ENCODE results near the gene KRT6A.
"Not testable (repeated sequence)": the region's sequence is repeated elsewhere in the genome, so short reads cannot be mapped to it uniquely, and the experiment has no call there.

Gene KRT6A

GRCh38 chr12:52498946-52499345 is 5.9 kb upstream of the KRT6A start:
- Mint-ChIP-seq H3K9me3 (no peaks in the 10 kb centered on the region), H3K27ac (no peak overlapping the region), H3K4me3 (no peak overlapping the region), H3K36me3 (ENCODE audit: low read depth) (no peaks in the 10 kb centered on the region), H3K4me1 (ENCODE audit: low read depth) (no peaks in the 10 kb centered on the region), H3K27me3 (peaks cover 12% of the 10 kb centered on the region)

- Mint-ChIP-seq H3K36me3 (ENCODE audit: low read depth) (no peaks in the 10 kb centered on the region), H3K4me1 (ENCODE audit: low read depth) (no peaks in the 10 kb centered on the region), H3K27ac (no peak overlapping the region), H3K4me3 (no peak overlapping the region), H3K27me3 (peaks cover 12% of the 10 kb centered on the region), H3K9me3 (no peaks in the 10 kb centered on the region)
Observed at GRCh38 chr12:52497975-52498374, 4.9 kb upstream of the KRT6A start.

DNA sequence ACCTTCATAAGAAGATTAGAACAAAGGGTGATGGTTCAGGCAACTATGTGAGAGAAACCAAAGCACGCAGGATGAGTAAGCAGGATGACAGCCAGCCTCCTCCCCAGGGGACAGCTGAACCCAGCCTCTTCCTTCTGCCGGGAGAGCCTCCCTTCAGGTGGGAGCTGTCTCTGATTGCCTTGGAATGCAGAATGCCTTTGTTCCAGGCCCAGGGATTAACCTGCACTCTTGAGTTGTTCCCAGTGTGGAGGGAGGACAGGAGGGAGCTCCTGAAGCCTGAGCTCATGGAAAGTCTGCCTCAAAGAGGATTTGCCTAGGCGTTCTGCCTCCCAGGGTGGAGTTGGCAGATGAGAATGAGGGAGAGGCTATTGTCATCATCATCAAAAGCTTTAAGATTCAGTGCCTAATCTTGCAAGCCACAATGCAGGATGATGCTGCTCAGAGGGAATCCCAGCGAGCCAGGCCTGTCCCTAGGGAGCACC is 3.6 kb upstream of the KRT6A start:
- Mint-ChIP-seq H3K9me3 (no peaks in the 10 kb centered on the region), H3K4me3 (no peak overlapping the region), H3K4me1 (ENCODE audit: low read depth) (no peaks in the 10 kb centered on the region), H3K36me3 (ENCODE audit: low read depth) (no peaks in the 10 kb centered on the region), H3K27me3 (peaks cover 9% of the 10 kb centered on the region), H3K27ac (no peak overlapping the region)

DNA sequence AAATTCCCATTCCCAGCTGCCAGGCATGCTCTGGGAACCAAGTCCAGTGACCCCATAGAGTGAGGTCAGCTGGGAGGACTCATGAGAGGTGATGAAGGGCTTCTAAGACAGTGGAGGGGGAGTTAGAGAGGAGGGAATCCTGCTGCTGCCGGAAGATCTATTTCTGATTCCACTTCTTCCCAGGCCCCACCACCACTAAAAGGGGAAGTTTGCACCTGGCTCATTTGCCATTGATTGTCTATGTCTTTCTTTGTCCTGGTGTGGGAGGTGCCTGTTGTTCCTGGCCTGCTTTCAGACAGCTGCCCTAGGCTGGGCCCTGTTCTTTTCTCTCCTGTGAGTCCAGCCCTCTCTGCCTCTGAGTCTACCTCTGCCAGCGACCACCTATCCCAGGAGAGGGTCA is 3.0 kb upstream of the KRT6A start:
- Mint-ChIP-seq H3K27me3 (peaks cover 13% of the 10 kb centered on the region), H3K36me3 (ENCODE audit: low read depth) (no peaks in the 10 kb centered on the region), H3K4me1 (ENCODE audit: low read depth) (no peaks in the 10 kb centered on the region), H3K27ac (no peak overlapping the region), H3K9me3 (no peaks in the 10 kb centered on the region), H3K4me3 (no peak overlapping the region)

GRCh38 chr12:52495389-52495788 is 2.3 kb upstream of the KRT6A start:
- no peaks in the 10 kb centered on the region for H3K4me1 Mint-ChIP-seq (ENCODE audit: low read depth)
- H3K36me3 Mint-ChIP-seq (ENCODE audit: low read depth): no peaks in the 10 kb centered on the region
- peaks cover 17% of the 10 kb centered on the region for H3K27me3 Mint-ChIP-seq
- H3K4me3 Mint-ChIP-seq: no peak overlapping the region
- no peaks in the 10 kb centered on the region for H3K9me3 Mint-ChIP-seq
- H3K27ac Mint-ChIP-seq: no peak overlapping the region

DNA sequence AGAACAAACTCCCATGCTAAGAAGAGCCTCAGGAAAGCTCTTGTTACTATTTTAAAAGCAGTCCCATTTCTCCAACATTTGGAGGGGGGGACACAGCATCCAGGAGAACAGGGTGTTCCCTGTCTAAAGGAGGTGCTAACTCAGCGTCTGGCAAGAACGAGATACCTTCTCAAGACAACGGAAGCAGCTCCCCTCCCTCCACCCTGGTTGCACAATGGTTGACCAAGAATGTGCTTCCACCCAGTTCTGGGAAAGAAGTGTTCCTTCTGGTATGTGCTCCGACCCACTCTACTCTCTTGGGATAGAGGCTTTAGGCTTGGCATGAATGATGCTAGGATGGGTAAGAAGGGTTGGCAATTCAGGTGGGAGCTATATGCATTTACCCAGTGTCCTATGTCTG is 1.5 kb upstream of the KRT6A start:
- no peaks in the 10 kb centered on the region for H3K9me3 Mint-ChIP-seq

GRCh38 chr12:52494100-52494499 is 1.0 kb upstream of the KRT6A start:
- Mint-ChIP-seq H3K36me3 (ENCODE audit: low read depth) (no peaks in the 10 kb centered on the region), H3K9me3 (no peaks in the 10 kb centered on the region), H3K4me3 (no peak overlapping the region), H3K4me1 (ENCODE audit: low read depth) (no peaks in the 10 kb centered on the region), H3K27me3 (peaks cover 17% of the 10 kb centered on the region), H3K27ac (no peak overlapping the region)

More for the DNA sequence above, 1.5 kb upstream of the KRT6A start:
- Mint-ChIP-seq H3K36me3 (ENCODE audit: low read depth) (no peaks in the 10 kb centered on the region), H3K4me3 (no peak overlapping the region), H3K27ac (no peak overlapping the region), H3K4me1 (ENCODE audit: low read depth) (no peaks in the 10 kb centered on the region), H3K27me3 (peaks cover 17% of the 10 kb centered on the region)

- not testable (repeated sequence) for H3K4me3 Mint-ChIP-seq; H3K4me1 Mint-ChIP-seq (ENCODE audit: low read depth); H3K27ac Mint-ChIP-seq; H3K36me3 Mint-ChIP-seq (ENCODE audit: low read depth); H3K9me3 Mint-ChIP-seq
- H3K27me3 Mint-ChIP-seq: peaks cover 20% of the 10 kb centered on the region
Observed at GRCh38 chr12:52492405-52492804, 652 bp downstream of the KRT6A start.

- H3K27ac Mint-ChIP-seq; H3K4me1 Mint-ChIP-seq (ENCODE audit: low read depth); H3K9me3 Mint-ChIP-seq; H3K4me3 Mint-ChIP-seq; H3K36me3 Mint-ChIP-seq (ENCODE audit: low read depth): not testable (repeated sequence)
- H3K27me3 Mint-ChIP-seq: peaks cover 24% of the 10 kb centered on the region
Observed at GRCh38 chr12:52491495-52491894, 1.6 kb downstream of the KRT6A start.

DNA sequence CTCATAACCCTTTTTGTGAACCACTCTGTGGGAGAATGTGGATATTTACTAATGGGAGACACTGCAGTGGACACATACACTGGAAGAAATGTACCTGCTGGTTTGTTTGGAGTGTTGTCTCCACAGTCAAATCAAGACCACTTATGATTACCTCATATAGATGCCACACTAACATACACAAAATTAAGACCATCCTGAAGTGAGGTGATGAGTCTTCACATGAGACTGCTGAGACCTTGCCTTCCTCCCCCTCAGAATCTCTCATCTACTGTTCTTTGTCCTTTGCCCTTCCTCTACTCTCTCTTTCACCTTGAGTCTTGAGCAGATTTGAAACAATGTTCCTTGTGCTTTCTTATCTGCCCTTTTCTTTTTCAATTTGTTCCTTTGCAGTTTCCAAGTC is 4.3 kb downstream of the KRT6A start:
- Mint-ChIP-seq H3K9me3 (peaks cover 9% of the 10 kb centered on the region), H3K27ac (no peak overlapping the region), H3K36me3 (ENCODE audit: low read depth) (peaks cover 4% of the 10 kb centered on the region), H3K4me3 (no peak overlapping the region), H3K4me1 (ENCODE audit: low read depth) (no peaks in the 10 kb centered on the region), H3K27me3 (peaks cover 44% of the 10 kb centered on the region)

DNA sequence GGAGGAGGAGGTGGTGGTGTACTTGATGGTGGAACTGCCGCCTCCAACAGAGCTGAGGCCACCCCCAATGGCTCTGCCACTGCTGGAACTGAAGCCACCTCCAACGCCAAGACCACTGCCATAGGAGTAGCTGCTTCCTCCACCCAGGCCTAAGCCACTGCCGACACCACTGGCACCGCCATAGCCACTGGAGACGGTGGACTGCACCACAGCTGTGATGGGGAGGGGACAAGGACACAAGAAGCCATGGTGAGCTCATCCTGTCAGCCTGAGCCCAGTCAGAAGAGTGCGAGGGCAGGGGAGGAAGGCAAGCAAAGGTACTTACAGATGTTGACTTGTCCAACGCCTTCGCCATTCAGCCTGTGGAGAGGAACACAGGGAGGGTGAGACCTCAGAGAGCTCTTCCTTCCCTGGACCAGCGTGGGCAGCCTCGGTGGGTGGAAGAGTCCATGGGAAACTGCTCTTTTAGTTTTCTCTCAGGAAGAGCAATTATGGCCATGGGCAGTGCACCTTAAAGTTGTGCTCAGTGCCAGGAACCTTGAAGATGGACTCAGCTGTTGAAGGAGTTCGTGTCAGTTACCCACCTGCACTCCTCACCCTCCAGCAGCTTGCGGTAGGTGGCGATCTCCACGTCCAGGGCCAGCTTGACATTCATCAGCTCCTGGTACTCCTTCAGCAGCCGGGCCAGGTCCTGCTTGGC is 5.2 kb downstream of the KRT6A start:
- not testable (repeated sequence) for H3K9me3 Mint-ChIP-seq; H3K4me3 Mint-ChIP-seq; H3K4me1 Mint-ChIP-seq (ENCODE audit: low read depth); H3K27ac Mint-ChIP-seq; H3K36me3 Mint-ChIP-seq (ENCODE audit: low read depth)
- H3K27me3 Mint-ChIP-seq: peaks cover 52% of the 10 kb centered on the region

DNA sequence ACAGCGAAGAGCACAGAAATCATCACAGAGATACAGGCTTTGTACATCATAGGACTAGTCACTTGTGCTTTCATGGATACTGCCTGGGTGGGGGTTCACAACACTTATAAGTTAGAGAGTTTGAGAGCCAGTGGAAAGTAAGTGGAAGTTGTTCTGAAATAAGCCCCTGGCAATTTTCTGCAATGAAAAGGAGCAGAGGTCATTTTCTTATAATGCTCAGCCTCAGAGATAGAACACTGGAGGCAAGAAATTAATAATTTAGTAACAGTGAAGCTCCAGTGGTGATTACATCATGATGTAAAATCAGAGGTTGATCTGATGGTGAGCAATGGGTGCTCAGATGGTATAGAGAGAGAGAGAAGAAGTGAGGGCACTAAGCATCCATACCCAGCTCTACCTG is 5.8 kb downstream of the KRT6A start:
- peaks cover 9% of the 10 kb centered on the region for H3K9me3 Mint-ChIP-seq
- no peaks in the 10 kb centered on the region for H3K4me1 Mint-ChIP-seq (ENCODE audit: low read depth)
- no peak overlapping the region for H3K4me3 Mint-ChIP-seq
- peaks cover 57% of the 10 kb centered on the region for H3K27me3 Mint-ChIP-seq
- peaks cover 4% of the 10 kb centered on the region for H3K36me3 Mint-ChIP-seq (ENCODE audit: low read depth)
- H3K27ac Mint-ChIP-seq: no peak overlapping the region

- no peak overlapping the region for H3K4me3 Mint-ChIP-seq
- H3K4me1 Mint-ChIP-seq (ENCODE audit: low read depth): no peaks in the 10 kb centered on the region
- peaks cover 4% of the 10 kb centered on the region for H3K36me3 Mint-ChIP-seq (ENCODE audit: low read depth)
- peaks cover 9% of the 10 kb centered on the region for H3K9me3 Mint-ChIP-seq
- no peak overlapping the region for H3K27ac Mint-ChIP-seq
- H3K27me3 Mint-ChIP-seq: peaks cover 52% of the 10 kb centered on the region
Observed at GRCh38 chr12:52486166-52487105, 6.6 kb downstream of the KRT6A start.

- Mint-ChIP-seq H3K9me3 (peaks cover 4% of the 10 kb centered on the region), H3K4me1 (ENCODE audit: low read depth) (no peaks in the 10 kb centered on the region), H3K27ac (no peak overlapping the region), H3K36me3 (ENCODE audit: low read depth) (peaks cover 3% of the 10 kb centered on the region), H3K27me3 (peaks cover 29% of the 10 kb centered on the region), H3K4me3 (no peak overlapping the region)
Observed at GRCh38 chr12:52480073-52480472, 13.0 kb downstream of the KRT6A start.

DNA sequence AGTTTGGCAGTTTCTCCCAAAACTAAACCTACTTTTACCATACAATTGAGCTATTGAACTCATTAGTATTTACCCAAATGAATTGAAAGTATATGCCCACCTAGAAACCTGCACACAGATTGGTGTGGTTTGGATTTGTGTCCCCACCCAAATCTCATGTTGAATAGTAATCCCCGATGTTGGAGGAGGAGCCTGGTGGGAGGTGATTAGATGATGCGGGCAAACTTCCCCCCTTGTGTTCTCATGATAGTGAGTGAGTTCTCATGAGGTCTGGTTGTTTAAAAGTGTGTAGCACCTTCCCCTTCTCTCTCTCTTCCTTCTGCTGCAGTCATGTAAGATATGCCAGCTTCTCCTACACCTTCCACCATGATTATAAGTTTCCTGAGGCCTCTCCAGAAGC is 15.4 kb downstream of the KRT6A start:
- no peaks in the 10 kb centered on the region for H3K9me3 Mint-ChIP-seq
- H3K4me1 Mint-ChIP-seq (ENCODE audit: low read depth): no peaks in the 10 kb centered on the region
- peaks cover 11% of the 10 kb centered on the region for H3K27me3 Mint-ChIP-seq
- H3K4me3 Mint-ChIP-seq: no peak overlapping the region
- no peaks in the 10 kb centered on the region for H3K36me3 Mint-ChIP-seq (ENCODE audit: low read depth)
- H3K27ac Mint-ChIP-seq: no peak overlapping the region

Measured in stimulated activated naive CD8-positive, alpha-beta T cell treated with anti-CD3 and anti-CD28 coated beads, Interleukin-15, Interleukin-2, amounts not matched to agents 100 ng/mL and 50 ng/mL, for 24 hours (primary cell).